Keratinocyte (primary cell): ENCODE measurements around the gene KCNMA1. TPM values are rescaled to one million over a fixed set of nuclear protein-coding genes. Genes with fewer than 3 reads are reported as not detected.

Source experiments
- DNase-seq: peaks from one replicate; pipeline ENCODE4 v3.0.0-alpha.2; 2011; ENCODE audit warnings: low read depth, missing footprints, low spot score
- FAIRE-seq: peaks from 2 replicates; lab custom pipeline; 2011; peaks lifted over from hg19 to GRCh38; lab: Jason Lieb, UNC
- H2AFZ ChIP-seq: 2 replicates; pipeline ENCODE4 v1.6.0; 2012; ENCODE audit warnings: low read length, control low read depth, inconsistent platforms; ENCODE audit not compliant: control insufficient read depth
- H3K27ac ChIP-seq: 2 replicates; pipeline ENCODE4 v1.5.1; 2011; ENCODE audit warnings: low read length; ENCODE audit not compliant: control insufficient read depth, insufficient read depth
- H3K27me3 ChIP-seq: 3 replicates; pipeline ENCODE4 v1.6.0; 2011; ENCODE audit warnings: low read length; ENCODE audit not compliant: control insufficient read depth, insufficient read depth; ENCODE audit errors: extremely low read depth
- H3K36me3 ChIP-seq, 2 experiments: 2 replicates in 1 of 2; 3 replicates in 1 of 2; pipeline ENCODE4 v1.5.1; 2011; ENCODE audit warnings: low read length in 2 of 2, mild to moderate bottlenecking in 1 of 2; ENCODE audit not compliant: control insufficient read depth in 2 of 2, insufficient read depth in 2 of 2; ENCODE audit errors: extremely low read depth in 1 of 2
- H3K4me1 ChIP-seq: 3 replicates; pipeline ENCODE4 v1.5.1; 2011; ENCODE audit warnings: low read length; ENCODE audit not compliant: control insufficient read depth, insufficient read depth; ENCODE audit errors: extremely low read depth
- H3K4me2 ChIP-seq: 3 replicates; pipeline ENCODE4 v1.6.0; 2011; ENCODE audit warnings: low read depth, low read length; ENCODE audit not compliant: control insufficient read depth, insufficient read depth; ENCODE audit errors: extremely low read depth
- H3K4me3 ChIP-seq, 3 experiments: fragments of 200-600 bp in 1 of 3; sonication (generic) in 1 of 3; 2 replicates in 2 of 3; 3 replicates in 1 of 3; pipeline ENCODE4 v1.5.1; 2011 to 2016; ENCODE audit warnings: low read length in 3 of 3, mild to moderate bottlenecking in 3 of 3, control low read depth in 2 of 3, inconsistent platforms in 1 of 3, low read depth in 1 of 3, mixed read lengths in 1 of 3, mixed run types in 1 of 3, moderate library complexity in 1 of 3; ENCODE audit not compliant: control insufficient read depth in 2 of 3, insufficient read depth in 2 of 3; ENCODE audit errors: extremely low read depth in 1 of 3
- H3K79me2 ChIP-seq: 2 replicates; pipeline ENCODE4 v1.6.0; 2012; ENCODE audit warnings: low read length; ENCODE audit not compliant: control insufficient read depth, insufficient read depth
- H3K9ac ChIP-seq: 3 replicates; pipeline ENCODE4 v1.6.0; 2011; ENCODE audit warnings: low read length; ENCODE audit not compliant: control insufficient read depth, insufficient read depth; ENCODE audit errors: extremely low read depth
- H3K9me1 ChIP-seq: 3 replicates; pipeline ENCODE4 v1.6.0; 2011; ENCODE audit warnings: low read length; ENCODE audit not compliant: control insufficient read depth, insufficient read depth; ENCODE audit errors: extremely low read depth
- H3K9me3 ChIP-seq: 2 replicates; pipeline ENCODE4 v1.5.1; 2012; ENCODE audit warnings: low read depth, low read length; ENCODE audit not compliant: control insufficient read depth
- H4K20me1 ChIP-seq: 3 replicates; pipeline ENCODE4 v1.6.0; 2011; ENCODE audit warnings: low read length; ENCODE audit not compliant: control insufficient read depth, insufficient read depth; ENCODE audit errors: extremely low read depth
- EZH2 ChIP-seq: IDR thresholded peaks from one replicate; pipeline ENCODE4 v1.6.1; 2012; ENCODE audit warnings: inconsistent platforms, mild to moderate bottlenecking, low read length, moderate library complexity
- dilution Hi-C: fragments of 300-500 bp; cut with MboI; formaldehyde crosslinking; loops from one replicate; pipeline ENCODE4 v1.7.0; 2020; ENCODE audit warnings: low sequenced_read_pairs; ENCODE audit not compliant: extremely low pct_ligation_motif_present
- polyA plus RNA-seq, 5 experiments: library from polyadenylated mRNA; depleted of rRNA in 3 of 5; stranded (reverse) in 3 of 5; stranded (forward) in 1 of 5; unstranded in 1 of 5; fragments of >200 nt; gene quantifications; 1 replicate in 1 of 5; 2 replicates in 3 of 5; 3 replicates in 1 of 5; pipeline versions ENCODE4 v1.2.1 to v1.2.3, GENCODE V29; 2011 to 2012; ENCODE audit warnings: missing spikeins in 2 of 5, low read depth in 1 of 5, low replicate concordance in 1 of 5
- TF ChIP-seq, protein P1 (sequence below), 3 experiments: IDR thresholded peaks in 1 of 3; conservative IDR thresholded peaks in 1 of 3; optimal IDR thresholded peaks in 1 of 3; 2 replicates in 2 of 3; 3 replicates in 1 of 3; pipeline versions ENCODE3 to v1.5.1; 2011; ENCODE audit warnings: low read length in 3 of 3, mild to moderate bottlenecking in 3 of 3, moderate library complexity in 2 of 3, control low read depth in 1 of 3, inconsistent platforms in 1 of 3; ENCODE audit not compliant: insufficient read depth in 2 of 3; ENCODE audit errors: extremely low read depth in 1 of 3

Gene KCNMA1
- polyA plus RNA-seq, 1 donor (not counting 4 experiments of a cell fraction or from before 2014, with no cell fraction given), result 6.3 TPM

DNA sequence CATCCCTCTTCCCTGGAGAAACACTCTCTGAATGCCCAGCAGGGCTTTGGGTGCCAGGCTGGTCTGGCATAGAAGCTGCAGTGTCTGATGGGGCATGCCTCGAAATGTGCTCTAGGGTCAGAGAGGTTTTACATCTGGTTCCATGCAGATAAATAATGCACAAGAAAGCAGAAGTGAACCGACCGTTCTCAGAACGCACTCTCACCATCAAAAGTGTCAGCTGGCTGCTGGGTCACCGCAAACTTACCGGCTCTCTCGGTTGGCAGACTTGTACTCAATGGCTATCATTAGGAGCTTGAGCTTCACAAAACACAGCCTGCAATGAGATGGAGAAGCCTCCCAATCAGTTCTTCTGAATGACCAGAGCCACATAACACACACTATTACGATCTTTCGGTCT is 610.0 kb downstream of the KCNMA1 start:
- Histone ChIP-seq H4K20me1 (no peaks in the 10 kb centered on the region), H3K4me1 (no peaks in the 10 kb centered on the region), H3K4me3 (no peak overlapping the region), H3K9me3 (no peaks in the 10 kb centered on the region), H3K9ac (no peak overlapping the region), H2AFZ (no peak overlapping the region), H3K9me1 (no peaks in the 10 kb centered on the region), H3K36me3 (no peaks in the 10 kb centered on the region), H3K79me2 (no peaks in the 10 kb centered on the region), H3K4me2 (no peak overlapping the region), H3K27me3 (no peaks in the 10 kb centered on the region), H3K27ac (no peak overlapping the region)
- FAIRE-seq, result no peak
- TF ChIP-seq, protein P1, sequence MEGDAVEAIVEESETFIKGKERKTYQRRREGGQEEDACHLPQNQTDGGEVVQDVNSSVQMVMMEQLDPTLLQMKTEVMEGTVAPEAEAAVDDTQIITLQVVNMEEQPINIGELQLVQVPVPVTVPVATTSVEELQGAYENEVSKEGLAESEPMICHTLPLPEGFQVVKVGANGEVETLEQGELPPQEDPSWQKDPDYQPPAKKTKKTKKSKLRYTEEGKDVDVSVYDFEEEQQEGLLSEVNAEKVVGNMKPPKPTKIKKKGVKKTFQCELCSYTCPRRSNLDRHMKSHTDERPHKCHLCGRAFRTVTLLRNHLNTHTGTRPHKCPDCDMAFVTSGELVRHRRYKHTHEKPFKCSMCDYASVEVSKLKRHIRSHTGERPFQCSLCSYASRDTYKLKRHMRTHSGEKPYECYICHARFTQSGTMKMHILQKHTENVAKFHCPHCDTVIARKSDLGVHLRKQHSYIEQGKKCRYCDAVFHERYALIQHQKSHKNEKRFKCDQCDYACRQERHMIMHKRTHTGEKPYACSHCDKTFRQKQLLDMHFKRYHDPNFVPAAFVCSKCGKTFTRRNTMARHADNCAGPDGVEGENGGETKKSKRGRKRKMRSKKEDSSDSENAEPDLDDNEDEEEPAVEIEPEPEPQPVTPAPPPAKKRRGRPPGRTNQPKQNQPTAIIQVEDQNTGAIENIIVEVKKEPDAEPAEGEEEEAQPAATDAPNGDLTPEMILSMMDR (optimal IDR thresholded peaks at IDR 0.05 in 1 of 3, IDR thresholded peaks at IDR 0.05 in 1 of 3, conservative IDR thresholded peaks at IDR 0.05 in 1 of 3; ENCODE audit: extremely low read depth in 1 of 3, insufficient read depth in 2 of 3, low read length in 3 of 3), result no peak
- TF ChIP-seq EZH2, result no peak
- dilution Hi-C loops, result no loop called here
- DNase-seq, result no peak

DNA sequence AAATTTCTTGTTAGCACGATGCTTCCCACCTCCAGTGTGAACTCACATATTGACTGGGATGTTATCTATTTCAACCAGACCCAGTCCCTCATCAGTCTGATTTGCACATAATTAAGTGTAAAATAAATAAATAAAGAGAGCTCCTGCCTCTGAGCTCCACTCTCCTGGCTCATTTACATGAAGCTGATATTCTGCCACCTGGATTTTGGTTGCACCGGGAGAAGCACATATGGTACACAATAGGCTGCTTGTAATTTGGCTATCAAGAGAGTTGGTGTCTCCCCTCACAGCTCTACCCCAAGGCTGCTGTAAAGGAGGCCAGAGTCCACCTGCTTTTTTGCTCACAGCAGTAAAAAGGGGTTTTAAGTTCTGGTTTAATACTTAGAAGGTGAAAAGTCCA is 610.5 kb downstream of the KCNMA1 start:
- Histone ChIP-seq H2AFZ (no peak overlapping the region), H3K4me2 (no peak overlapping the region), H4K20me1 (no peaks in the 10 kb centered on the region), H3K9ac (no peak overlapping the region), H3K4me3 (no peak overlapping the region), H3K36me3 (no peaks in the 10 kb centered on the region), H3K4me1 (no peaks in the 10 kb centered on the region), H3K9me3 (no peaks in the 10 kb centered on the region), H3K9me1 (no peaks in the 10 kb centered on the region), H3K27ac (no peak overlapping the region), H3K27me3 (no peaks in the 10 kb centered on the region), H3K79me2 (no peaks in the 10 kb centered on the region)
- DNase-seq (no peak), FAIRE-seq (no peak)
- TF ChIP-seq, protein P1 (optimal IDR thresholded peaks at IDR 0.05 in 1 of 3, IDR thresholded peaks at IDR 0.05 in 1 of 3, conservative IDR thresholded peaks at IDR 0.05 in 1 of 3; ENCODE audit: extremely low read depth in 1 of 3, insufficient read depth in 2 of 3, low read length in 3 of 3), result no peak
- TF ChIP-seq EZH2, result no peak
- dilution Hi-C loops, result no loop called here
